ENCODE measurements around the gene RCSD1.

- TF ChIP-seq CTCF (IDR thresholded peaks at IDR 0.05; ENCODE audit: low read depth, low read length) (no peak), POLR2A (IDR thresholded peaks at IDR 0.05; ENCODE audit: extremely low read depth, insufficient read length) (no peak), MAX (IDR thresholded peaks at IDR 0.05; ENCODE audit: low read depth, low read length) (no peak)
Observed at GRCh38 chr1:167616521-167616920, 13.5 kb upstream of the RCSD1 start.

All from NB4 (cell line).